HG03460 (cell line): ENCODE data around the gene ARL8A.
A peak's percentile ranks its signal among the peaks of the same experiment; 100 is the strongest.
"Not testable (repeated sequence)": the region's sequence is repeated elsewhere in the genome, so short reads cannot be mapped to it uniquely, and the experiment has no call there.

Source experiments
- ATAC-seq: cut with Tn5 transposase; IDR thresholded peaks from one replicate; pipeline ENCODE4 v1.9.1; 2021; ENCODE audit not compliant: unreplicated experiment

ARL8A gene

GRCh38 chr1:202159534-202160371 lies 15.2 kb upstream of the ARL8A start:
- ATAC-seq: peak; percentile 39

GRCh38 chr1:202158810-202159533 lies 14.4 kb upstream of the ARL8A start:
- no peak for ATAC-seq

GRCh38 chr1:202157945-202158344 lies 13.4 kb upstream of the ARL8A start:
- ATAC-seq: no peak

- ATAC-seq: no peak
Measured at GRCh38 chr1:202156590-202156989, 12.1 kb upstream of the ARL8A start.

- no peak for ATAC-seq
Measured at GRCh38 chr1:202155478-202156021, 11.0 kb upstream of the ARL8A start.

GRCh38 chr1:202154766-202155477 lies 10.4 kb upstream of the ARL8A start:
- ATAC-seq: no peak

- ATAC-seq: no peak
Measured at GRCh38 chr1:202154148-202154765, 9.7 kb upstream of the ARL8A start.

- no peak for ATAC-seq
Measured at GRCh38 chr1:202153284-202153683, 8.7 kb upstream of the ARL8A start.

- no peak for ATAC-seq
Measured at GRCh38 chr1:202152399-202152798, 7.9 kb upstream of the ARL8A start.

- no peak for ATAC-seq
Measured at GRCh38 chr1:202151045-202151444, 6.5 kb upstream of the ARL8A start.

- ATAC-seq: no peak
Measured at GRCh38 chr1:202150602-202151001, 6.1 kb upstream of the ARL8A start.

- ATAC-seq: no peak
Measured at GRCh38 chr1:202150187-202150586, 5.7 kb upstream of the ARL8A start.

- ATAC-seq: no peak
Measured at GRCh38 chr1:202149566-202149965, 5.0 kb upstream of the ARL8A start.

- ATAC-seq: no peak
Measured at GRCh38 chr1:202148391-202148790, 3.9 kb upstream of the ARL8A start.

GRCh38 chr1:202146993-202147392 lies 2.5 kb upstream of the ARL8A start:
- ATAC-seq: no peak

- no peak for ATAC-seq
Measured at GRCh38 chr1:202146279-202146678, 1.7 kb upstream of the ARL8A start.

- ATAC-seq: not testable (repeated sequence)
Measured at GRCh38 chr1:202145744-202146140, 1.2 kb upstream of the ARL8A start.

GRCh38 chr1:202145068-202145743 lies 669 bp upstream of the ARL8A start:
- no peak for ATAC-seq

- ATAC-seq: peak; percentile 46
Measured at GRCh38 chr1:202143768-202144401, 652 bp downstream of the ARL8A start.
